KMS-11 (cell line): ENCODE data around the gene TMEM214.

ENCODE experiments used
- H2AFZ ChIP-seq: fragments of 200-600 bp; sonication (generic); 2 replicates; pipeline ENCODE4 v1.6.1; 2016; ENCODE audit warnings: antibody characterized with exemption, mixed run types, low read depth
- H3K27ac ChIP-seq: fragments of 200-600 bp; sonication (generic); 2 replicates; pipeline ENCODE4 v1.6.1; 2016; ENCODE audit warnings: mild to moderate bottlenecking, mixed run types
- H3K27me3 ChIP-seq: fragments of 200-600 bp; sonication (generic); 2 replicates; pipeline ENCODE4 v1.6.1; 2017; ENCODE audit warnings: mild to moderate bottlenecking, low read depth, mixed run types, moderate library complexity; ENCODE audit not compliant: insufficient read depth
- H3K36me3 ChIP-seq: fragments of 200-600 bp; sonication (generic); 2 replicates; pipeline ENCODE4 v1.6.1; 2017; ENCODE audit warnings: mild to moderate bottlenecking, mixed run types; ENCODE audit not compliant: insufficient read depth
- H3K4me1 ChIP-seq: fragments of 200-600 bp; sonication (generic); 2 replicates; pipeline ENCODE4 v1.6.1; 2016; ENCODE audit warnings: mild to moderate bottlenecking, low read depth, mixed run types; ENCODE audit not compliant: poor library complexity, severe bottlenecking
- H3K4me2 ChIP-seq: fragments of 200-600 bp; sonication (generic); 2 replicates; pipeline ENCODE4 v1.7.0; 2016; ENCODE audit warnings: mild to moderate bottlenecking, mixed run types
- H3K4me3 ChIP-seq: fragments of 200-600 bp; sonication (generic); IDR thresholded peaks from 2 replicates; pipeline ENCODE4 v1.6.1; 2017; ENCODE audit warnings: low read depth, low read length, mixed read lengths; ENCODE audit not compliant: insufficient read depth
- H3K79me2 ChIP-seq: fragments of 200-600 bp; sonication (generic); 2 replicates; pipeline ENCODE4 v1.6.1; 2016; ENCODE audit warnings: low read depth, mixed run types; ENCODE audit not compliant: insufficient read depth
- H3K9ac ChIP-seq: fragments of 200-600 bp; sonication (generic); 2 replicates; pipeline ENCODE4 v1.6.1; 2016; ENCODE audit warnings: mild to moderate bottlenecking, mixed run types
- H4K20me1 ChIP-seq: fragments of 200-600 bp; sonication (generic); 2 replicates; pipeline ENCODE4 v1.6.1; 2016; ENCODE audit warnings: mild to moderate bottlenecking, mixed run types; ENCODE audit not compliant: insufficient read depth
- TF ChIP-seq, protein P1 (sequence below): fragments of 200-600 bp; sonication (generic); conservative IDR thresholded peaks from 2 replicates; pipeline ENCODE4 v1.6.1; 2017; ENCODE audit warnings: low read depth, mild to moderate bottlenecking, antibody characterized with exemption, low read length, moderate library complexity, mixed read lengths

Gene TMEM214

DNA sequence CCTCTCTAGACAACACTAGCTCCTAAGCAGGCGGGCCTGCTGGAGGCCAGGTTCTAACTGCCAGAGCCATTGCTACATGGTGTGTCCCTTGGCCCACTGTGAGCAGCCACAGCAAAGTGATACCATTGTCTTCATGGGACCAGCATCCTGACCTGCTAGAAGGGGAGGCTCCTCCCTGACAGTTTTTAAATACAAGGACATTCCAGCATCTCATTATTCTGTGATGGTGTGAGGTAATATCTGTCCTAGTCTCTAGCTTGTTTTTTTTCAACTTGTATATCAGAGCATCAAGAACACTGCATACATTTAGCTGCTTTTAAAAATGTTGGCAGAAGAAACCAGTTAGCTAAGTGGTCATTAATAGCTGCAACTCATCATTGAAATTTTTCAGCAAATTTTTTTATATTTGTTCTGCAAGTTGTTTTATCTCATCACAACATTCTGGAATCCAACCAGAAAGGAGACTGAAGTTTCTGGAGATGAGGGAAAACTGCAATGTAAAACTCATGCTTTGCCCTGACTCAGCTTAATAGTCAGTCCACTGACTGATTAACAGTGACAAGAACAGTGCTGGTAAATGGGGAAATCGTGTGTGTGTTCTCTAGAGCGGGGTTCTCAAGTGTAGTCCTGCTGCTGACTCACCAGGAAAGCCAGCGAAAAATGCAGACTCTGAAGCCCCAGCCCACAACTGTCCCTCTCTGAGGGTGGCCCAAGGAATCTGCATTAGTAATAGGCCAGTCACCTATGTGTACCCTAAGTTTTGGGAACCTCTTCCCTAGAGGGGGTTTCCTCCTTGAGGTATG lies 44.5 kb upstream of the TMEM214 start:
- Histone ChIP-seq H3K27ac (no peak overlapping the region), H3K4me3 (no peak overlapping the region)
- TF ChIP-seq, protein P1, sequence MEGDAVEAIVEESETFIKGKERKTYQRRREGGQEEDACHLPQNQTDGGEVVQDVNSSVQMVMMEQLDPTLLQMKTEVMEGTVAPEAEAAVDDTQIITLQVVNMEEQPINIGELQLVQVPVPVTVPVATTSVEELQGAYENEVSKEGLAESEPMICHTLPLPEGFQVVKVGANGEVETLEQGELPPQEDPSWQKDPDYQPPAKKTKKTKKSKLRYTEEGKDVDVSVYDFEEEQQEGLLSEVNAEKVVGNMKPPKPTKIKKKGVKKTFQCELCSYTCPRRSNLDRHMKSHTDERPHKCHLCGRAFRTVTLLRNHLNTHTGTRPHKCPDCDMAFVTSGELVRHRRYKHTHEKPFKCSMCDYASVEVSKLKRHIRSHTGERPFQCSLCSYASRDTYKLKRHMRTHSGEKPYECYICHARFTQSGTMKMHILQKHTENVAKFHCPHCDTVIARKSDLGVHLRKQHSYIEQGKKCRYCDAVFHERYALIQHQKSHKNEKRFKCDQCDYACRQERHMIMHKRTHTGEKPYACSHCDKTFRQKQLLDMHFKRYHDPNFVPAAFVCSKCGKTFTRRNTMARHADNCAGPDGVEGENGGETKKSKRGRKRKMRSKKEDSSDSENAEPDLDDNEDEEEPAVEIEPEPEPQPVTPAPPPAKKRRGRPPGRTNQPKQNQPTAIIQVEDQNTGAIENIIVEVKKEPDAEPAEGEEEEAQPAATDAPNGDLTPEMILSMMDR, result no peak

GRCh38 chr2:26989156-26989555 lies 43.6 kb upstream of the TMEM214 start:
- Histone ChIP-seq H3K27ac (no peak overlapping the region), H3K27me3 (no peaks in the 10 kb centered on the region), H3K4me3 (no peak overlapping the region), H3K36me3 (no peaks in the 10 kb centered on the region), H3K4me1 (no peaks in the 10 kb centered on the region), H2AFZ (no peak overlapping the region), H3K9ac (no peak overlapping the region), H4K20me1 (no peaks in the 10 kb centered on the region), H3K79me2 (no peaks in the 10 kb centered on the region), H3K4me2 (no peak overlapping the region)
- TF ChIP-seq, protein P1, result no peak

More for the DNA sequence above, 44.5 kb upstream of the TMEM214 start:
- H3K4me2 ChIP-seq, result no peak overlapping the region
- no peaks in the 10 kb centered on the region for H3K27me3 ChIP-seq
- H4K20me1 ChIP-seq, result no peaks in the 10 kb centered on the region
- H3K4me1 ChIP-seq, result no peaks in the 10 kb centered on the region
- no peak overlapping the region for H2AFZ ChIP-seq
- no peaks in the 10 kb centered on the region for H3K36me3 ChIP-seq
- H3K9ac ChIP-seq, result no peak overlapping the region
- H3K79me2 ChIP-seq, result no peaks in the 10 kb centered on the region

GRCh38 chr2:26991717-26992116 lies 41.0 kb upstream of the TMEM214 start:
- Histone ChIP-seq H3K79me2 (no peaks in the 10 kb centered on the region), H3K4me2 (no peak overlapping the region), H3K4me1 (no peaks in the 10 kb centered on the region), H3K27ac (no peak overlapping the region), H4K20me1 (no peaks in the 10 kb centered on the region), H3K36me3 (no peaks in the 10 kb centered on the region), H2AFZ (no peak overlapping the region), H3K9ac (no peak overlapping the region), H3K27me3 (no peaks in the 10 kb centered on the region), H3K4me3 (no peak overlapping the region)
- TF ChIP-seq, protein P1, result no peak

- Histone ChIP-seq H3K9ac (no peak overlapping the region), H3K4me2 (no peak overlapping the region)
Measured at GRCh38 chr2:26993768-26994167, 39.0 kb upstream of the TMEM214 start.

More at GRCh38 chr2:26993768-26994167, 39.0 kb upstream of the TMEM214 start:
- no peaks in the 10 kb centered on the region for H4K20me1 ChIP-seq
- no peaks in the 10 kb centered on the region for H3K4me1 ChIP-seq
- H3K36me3 ChIP-seq, result no peaks in the 10 kb centered on the region
- H3K27me3 ChIP-seq, result no peaks in the 10 kb centered on the region
- no peak overlapping the region for H2AFZ ChIP-seq
- TF ChIP-seq, protein P1, result no peak
- no peaks in the 10 kb centered on the region for H3K79me2 ChIP-seq
- H3K27ac ChIP-seq, result no peak overlapping the region
- no peak overlapping the region for H3K4me3 ChIP-seq
